H9 (cell line): Measurements from ENCODE around the gene PHEX. TPM values are rescaled to one million over a fixed set of nuclear protein-coding genes. Genes with fewer than 3 reads are reported as not detected.

ENCODE experiments used
- DNase-seq: peaks from one replicate; pipeline ENCODE4 v3.0.0-alpha.2; 2017
- H2AFZ ChIP-seq: one replicate; pipeline ENCODE4 v1.6.1; 2013; ENCODE audit warnings: mild to moderate bottlenecking, low read length, control low read depth, moderate library complexity
- H2AK5ac ChIP-seq: 2 replicates; pipeline ENCODE4 v1.6.1; 2013; ENCODE audit warnings: low read length, control low read depth, mixed read lengths; ENCODE audit not compliant: insufficient read length
- H2BK120ac ChIP-seq: one replicate; pipeline ENCODE4 v1.6.1; 2013; ENCODE audit warnings: low read depth, mild to moderate bottlenecking, low read length, control low read depth, inconsistent platforms; ENCODE audit not compliant: poor library complexity, severe bottlenecking
- H2BK12ac ChIP-seq: 2 replicates; pipeline ENCODE4 v1.6.1; 2013; ENCODE audit warnings: low read length, control low read depth, mixed read lengths, low read depth; ENCODE audit not compliant: insufficient read length
- H2BK15ac ChIP-seq: 2 replicates; pipeline ENCODE4 v1.6.1; 2013; ENCODE audit warnings: low read depth, low read length, control low read depth
- H2BK20ac ChIP-seq: one replicate; pipeline ENCODE4 v1.6.1; 2013; ENCODE audit warnings: low read depth, mild to moderate bottlenecking, low read length, control low read depth, inconsistent platforms; ENCODE audit not compliant: poor library complexity, severe bottlenecking
- H2BK5ac ChIP-seq: 2 replicates; pipeline ENCODE4 v1.6.1; 2013; ENCODE audit warnings: low read length, control low read depth, mixed read lengths; ENCODE audit not compliant: insufficient read length
- H3K14ac ChIP-seq: 2 replicates; pipeline ENCODE4 v1.6.1; 2013; ENCODE audit warnings: low read length, control low read depth; ENCODE audit not compliant: insufficient read depth
- H3K18ac ChIP-seq: 2 replicates; pipeline ENCODE4 v1.6.1; 2013; ENCODE audit warnings: low read depth, mild to moderate bottlenecking, mixed read lengths, low read length, control low read depth; ENCODE audit not compliant: insufficient read length
- H3K23ac ChIP-seq: 2 replicates; pipeline ENCODE4 v1.6.1; 2013; ENCODE audit warnings: low read length, control low read depth, mixed read lengths, low read depth; ENCODE audit not compliant: insufficient read length
- H3K23me2 ChIP-seq: 2 replicates; pipeline ENCODE4 v1.6.1; 2013; ENCODE audit warnings: low read depth, mild to moderate bottlenecking, mixed read lengths, low read length, control low read depth; ENCODE audit not compliant: insufficient read length, poor library complexity, severe bottlenecking
- H3K27ac ChIP-seq: 2 replicates; pipeline ENCODE4 v1.5.1; 2013; ENCODE audit warnings: low read length, control low read depth, mixed read lengths, low read depth; ENCODE audit not compliant: insufficient read length
- H3K27me3 ChIP-seq: 2 replicates; pipeline ENCODE4 v1.6.1; 2013; ENCODE audit warnings: low read length, control low read depth, inconsistent platforms; ENCODE audit not compliant: insufficient read depth
- H3K4ac ChIP-seq: 2 replicates; pipeline ENCODE4 v1.6.1; 2013; ENCODE audit warnings: low read depth, mild to moderate bottlenecking, control low read depth, inconsistent platforms, low read length, moderate library complexity
- H3K4me1 ChIP-seq: 2 replicates; pipeline ENCODE4 v1.6.1; 2013; ENCODE audit warnings: low read length, control low read depth, inconsistent platforms; ENCODE audit not compliant: insufficient read depth
- H3K4me2 ChIP-seq: 2 replicates; pipeline ENCODE4 v1.6.1; 2013; ENCODE audit warnings: low read length, control low read depth, mixed read lengths; ENCODE audit not compliant: insufficient read length, insufficient read depth
- H3K56ac ChIP-seq: 2 replicates; pipeline ENCODE4 v1.6.1; 2013; ENCODE audit warnings: low read depth, mild to moderate bottlenecking, mixed read lengths, low read length, control low read depth; ENCODE audit not compliant: insufficient read length
- H3K79me1 ChIP-seq: 2 replicates; pipeline ENCODE4 v1.6.1; 2013; ENCODE audit warnings: low read depth, mild to moderate bottlenecking, moderate library complexity, low read length, control low read depth, inconsistent platforms; ENCODE audit not compliant: insufficient read depth, poor library complexity, severe bottlenecking
- H3K79me2 ChIP-seq: 2 replicates; pipeline ENCODE4 v1.6.1; 2013; ENCODE audit warnings: low read length, control low read depth, inconsistent platforms; ENCODE audit not compliant: insufficient read depth
- H3K9ac ChIP-seq: 2 replicates; pipeline ENCODE4 v1.6.1; 2013; ENCODE audit warnings: low read length, control low read depth, mixed read lengths; ENCODE audit not compliant: insufficient read length; ENCODE audit errors: extremely low read depth
- H3K9me3 ChIP-seq: one replicate; pipeline ENCODE4 v1.6.1; 2013; ENCODE audit warnings: low read depth, low read length, inconsistent platforms; ENCODE audit not compliant: control insufficient read depth
- H3T11ph ChIP-seq: one replicate; pipeline ENCODE4 v1.6.1; 2013; ENCODE audit warnings: mild to moderate bottlenecking, low read length, control low read depth, inconsistent platforms
- H4K20me1 ChIP-seq: one replicate; pipeline ENCODE4 v1.6.1; 2013; ENCODE audit not compliant: control insufficient read depth, insufficient read length, insufficient read depth
- H4K5ac ChIP-seq: 2 replicates; pipeline ENCODE4 v1.6.1; 2013; ENCODE audit warnings: low read depth, mild to moderate bottlenecking, mixed read lengths, low read length, control low read depth; ENCODE audit not compliant: insufficient read length
- H4K8ac ChIP-seq: replicated peaks from 2 replicates; pipeline ENCODE4 v1.6.1; 2013; ENCODE audit warnings: low read length, control low read depth, mixed read lengths, low read depth; ENCODE audit not compliant: insufficient read length
- H4K91ac ChIP-seq: 2 replicates; pipeline ENCODE4 v1.6.1; 2013; ENCODE audit warnings: low read depth, mild to moderate bottlenecking, moderate library complexity, mixed read lengths, low read length, control low read depth; ENCODE audit not compliant: insufficient read length
- H3K27ac Mint-ChIP-seq, 3 experiments: 2 replicates in 2 of 3; 3 replicates in 1 of 3; pipeline ENCODE4 v1.8.0; 2020 to 2021; ENCODE audit warnings: mixed read lengths in 3 of 3, mild to moderate bottlenecking in 1 of 3, moderate library complexity in 1 of 3
- H3K27me3 Mint-ChIP-seq: 2 replicates; pipeline ENCODE4 v1.8.0; 2021; ENCODE audit warnings: low read depth, mild to moderate bottlenecking, moderate library complexity, mixed read lengths
- H3K36me3 Mint-ChIP-seq, 3 experiments: 2 replicates in 2 of 3; 3 replicates in 1 of 3; pipeline ENCODE4 v1.8.0; 2020 to 2021; ENCODE audit warnings: low read depth in 3 of 3, mixed read lengths in 3 of 3; ENCODE audit not compliant: insufficient read depth in 1 of 3
- H3K4me1 Mint-ChIP-seq, 2 experiments: 2 replicates each; pipeline ENCODE4 v1.8.0; 2020; ENCODE audit warnings: mixed read lengths in 2 of 2
- H3K4me3 Mint-ChIP-seq, 2 experiments: 2 replicates in 1 of 2; 3 replicates in 1 of 2; pipeline ENCODE4 v1.8.0; 2020 to 2021; ENCODE audit warnings: mild to moderate bottlenecking in 2 of 2, mixed read lengths in 2 of 2, moderate library complexity in 1 of 2
- H3K9me3 Mint-ChIP-seq, 2 experiments: 2 replicates in 1 of 2; 3 replicates in 1 of 2; pipeline ENCODE4 v1.8.0; 2020; ENCODE audit warnings: mild to moderate bottlenecking in 2 of 2, mixed read lengths in 2 of 2, moderate library complexity in 1 of 2
- WGBS: extraction: QIAGEN DNeasy Blood & Tissue Kit; methylation state at CpG from one replicate; pipeline ENCODE4 v1.1.7; 2013; ENCODE audit warnings: missing lambda C conversion rate, low lambda C conversion rate, mixed read lengths; ENCODE audit not compliant: insufficient read length; ENCODE audit errors: extremely low coverage; 5-methylcytosine and 5-hydroxymethylcytosine counted together
- total RNA-seq: library from RNA; stranded (reverse); gene quantifications from 2 replicates; pipeline ENCODE4 v1.2.1, GENCODE V29; 2021
- TF ChIP-seq, protein P1 (sequence below): fragments of 200-600 bp; sonication (generic); conservative IDR thresholded peaks from 3 replicates; pipeline ENCODE4 v1.8.0; 2021; ENCODE audit warnings: antibody characterized with exemption, mild to moderate bottlenecking

Gene PHEX
- total RNA-seq, 1 experiment from 2014 or later, result 0.11 TPM

DNA sequence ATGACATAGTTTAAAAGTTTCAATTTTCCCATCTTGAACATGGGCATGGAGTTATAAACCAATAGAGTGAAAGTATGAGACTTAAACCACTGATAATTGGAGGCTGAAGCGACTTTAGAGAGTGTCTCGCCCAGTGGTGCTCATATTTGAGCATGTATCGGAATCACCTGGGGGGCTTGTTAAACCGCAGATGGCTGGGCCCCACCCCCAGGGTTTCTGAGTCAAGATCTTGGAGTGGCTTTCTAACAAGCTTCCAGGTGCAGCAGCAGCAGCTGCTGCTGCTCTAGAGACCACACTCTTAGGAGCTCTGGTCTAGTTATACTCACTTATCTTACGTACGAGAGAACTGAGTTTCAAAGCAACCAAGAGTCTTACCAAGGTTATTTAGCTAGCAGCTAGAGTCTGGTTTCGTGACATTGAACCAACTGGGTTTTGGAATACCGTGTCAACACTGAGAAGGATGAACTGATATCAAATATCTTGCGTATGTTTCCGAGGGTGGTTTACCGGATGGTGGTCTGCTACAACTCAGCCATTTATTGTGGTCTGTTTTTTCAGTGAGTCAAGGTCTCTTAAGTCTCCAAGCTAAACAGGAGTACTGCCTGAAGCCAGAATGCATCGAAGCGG lies 5.9 kb downstream of the PHEX start:
- no peak for DNase-seq
- Histone ChIP-seq H3K4me1 (peaks cover 6% of the 10 kb centered on the region; the same call in 1 of the 2 replicates), H2BK120ac (no peak overlapping the region), H3T11ph (no peak overlapping the region), H3K9ac (no peak overlapping the region), H2AFZ (no peak overlapping the region), H3K27me3 (no peaks in the 10 kb centered on the region), H3K79me2 (no peaks in the 10 kb centered on the region), H2BK20ac (no peak overlapping the region), H2AK5ac (no peak overlapping the region), H3K9me3 (no peaks in the 10 kb centered on the region), H3K23me2 (no peaks in the 10 kb centered on the region), H4K8ac (no peak overlapping the region), H3K14ac (no peak overlapping the region), H2BK5ac (no peak overlapping the region), H3K18ac (no peak overlapping the region), H3K4ac (no peak overlapping the region), H2BK15ac (no peak overlapping the region), H3K79me1 (no peaks in the 10 kb centered on the region), H3K56ac (no peak overlapping the region), H3K27ac (no peak overlapping the region), H3K4me2 (no peak overlapping the region), H4K91ac (no peak overlapping the region), H3K23ac (no peak overlapping the region), H2BK12ac (no peak overlapping the region), H4K20me1 (no peaks in the 10 kb centered on the region), H4K5ac (no peak overlapping the region)
- WGBS, result no CpG with 5 or more reads among the region's 13 CpGs
- Mint-ChIP-seq H3K4me1 (peaks cover 35 to 36% of the 10 kb centered on the region in 2 experiments), H3K27ac (no peak overlapping the region), H3K4me3 (no peak overlapping the region), H3K27me3 (peaks cover 1% of the 10 kb centered on the region; the same call in 1 of the 2 replicates), H3K9me3 (peaks cover 0 to 30% of the 10 kb centered on the region in 2 experiments; a peak in 3 of 5 replicates), H3K36me3 (no peaks in the 10 kb centered on the region)
- TF ChIP-seq, protein P1, sequence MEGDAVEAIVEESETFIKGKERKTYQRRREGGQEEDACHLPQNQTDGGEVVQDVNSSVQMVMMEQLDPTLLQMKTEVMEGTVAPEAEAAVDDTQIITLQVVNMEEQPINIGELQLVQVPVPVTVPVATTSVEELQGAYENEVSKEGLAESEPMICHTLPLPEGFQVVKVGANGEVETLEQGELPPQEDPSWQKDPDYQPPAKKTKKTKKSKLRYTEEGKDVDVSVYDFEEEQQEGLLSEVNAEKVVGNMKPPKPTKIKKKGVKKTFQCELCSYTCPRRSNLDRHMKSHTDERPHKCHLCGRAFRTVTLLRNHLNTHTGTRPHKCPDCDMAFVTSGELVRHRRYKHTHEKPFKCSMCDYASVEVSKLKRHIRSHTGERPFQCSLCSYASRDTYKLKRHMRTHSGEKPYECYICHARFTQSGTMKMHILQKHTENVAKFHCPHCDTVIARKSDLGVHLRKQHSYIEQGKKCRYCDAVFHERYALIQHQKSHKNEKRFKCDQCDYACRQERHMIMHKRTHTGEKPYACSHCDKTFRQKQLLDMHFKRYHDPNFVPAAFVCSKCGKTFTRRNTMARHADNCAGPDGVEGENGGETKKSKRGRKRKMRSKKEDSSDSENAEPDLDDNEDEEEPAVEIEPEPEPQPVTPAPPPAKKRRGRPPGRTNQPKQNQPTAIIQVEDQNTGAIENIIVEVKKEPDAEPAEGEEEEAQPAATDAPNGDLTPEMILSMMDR, result no peak
